OCI-LY3 (cell line): Measurements from ENCODE around the gene MRPL2.

Experiments used
- CTCF ChIP-seq: fragments of 200-600, 300-600 bp; sonication (generic); IDR thresholded peaks from 2 replicates; pipeline ENCODE4 v1.5.1; 2014; ENCODE audit warnings: antibody characterized with exemption, low read length, low read depth
- EZH2phosphoT487 ChIP-seq: fragments of 200-600 bp; shearing (Covaris generic); IDR thresholded peaks from 2 replicates; pipeline ENCODE4 v1.6.1; 2018; ENCODE audit warnings: antibody characterized with exemption, mixed run types, low read depth

- no peak for TF ChIP-seq CTCF
- no peak for TF ChIP-seq EZH2phosphoT487
Measured at GRCh38 chr6:43045371-43045930, 13.8 kb downstream of the MRPL2 start.
